Astrocyte (in vitro differentiated cells and primary cell): ENCODE results near the gene UVRAG. TPM values are rescaled to one million over a fixed set of nuclear protein-coding genes. Genes with fewer than 3 reads are reported as not detected.

ENCODE experiments used
- DNase-seq: peaks from one replicate; pipeline ENCODE4 v3.0.0-alpha.2; 2010; ENCODE audit warnings: low read depth
- FAIRE-seq: peaks from 2 replicates; lab custom pipeline; 2011; peaks lifted over from hg19 to GRCh38; lab: Jason Lieb, UNC
- H2AFZ ChIP-seq: 2 replicates; pipeline ENCODE4 v1.6.0; 2012; ENCODE audit warnings: low read depth, low read length, inconsistent platforms
- H3K27ac ChIP-seq: 2 replicates; pipeline ENCODE4 v1.5.1; 2011; ENCODE audit warnings: low read depth, low read length, inconsistent platforms
- H3K27me3 ChIP-seq: 2 replicates; pipeline ENCODE4 v1.6.0; 2011; ENCODE audit warnings: low read length, inconsistent platforms; ENCODE audit not compliant: insufficient read depth
- H3K36me3 ChIP-seq: 2 replicates; pipeline ENCODE4 v1.5.1; 2011; ENCODE audit warnings: low read length, inconsistent platforms; ENCODE audit not compliant: insufficient read depth
- H3K4me1 ChIP-seq: 2 replicates; pipeline ENCODE4 v1.5.1; 2011; ENCODE audit warnings: low read length, inconsistent platforms; ENCODE audit not compliant: insufficient read depth
- H3K4me2 ChIP-seq: 2 replicates; pipeline ENCODE4 v1.6.0; 2012; ENCODE audit warnings: low read length, inconsistent platforms
- H3K4me3 ChIP-seq: 2 replicates; pipeline ENCODE4 v1.5.1; 2011; ENCODE audit warnings: low read depth, mild to moderate bottlenecking, low read length, inconsistent platforms; ENCODE audit not compliant: insufficient read depth
- H3K79me2 ChIP-seq: 2 replicates; pipeline ENCODE4 v1.6.0; 2012; ENCODE audit warnings: mild to moderate bottlenecking, low read length, inconsistent platforms; ENCODE audit not compliant: insufficient read depth
- H3K9ac ChIP-seq: 2 replicates; pipeline ENCODE4 v1.6.0; 2012; ENCODE audit warnings: mild to moderate bottlenecking, low read length, inconsistent platforms
- H3K9me3 ChIP-seq: 2 replicates; pipeline ENCODE4 v1.5.1; 2012; ENCODE audit warnings: low read depth, mild to moderate bottlenecking, low read length, inconsistent platforms; ENCODE audit not compliant: insufficient read depth
- H4K20me1 ChIP-seq: 2 replicates; pipeline ENCODE4 v1.6.0; 2012; ENCODE audit warnings: low read length, inconsistent platforms; ENCODE audit not compliant: insufficient read depth
- H3K27ac Mint-ChIP-seq: one replicate; pipeline ENCODE4 v1.8.0; 2021; ENCODE audit warnings: mild to moderate bottlenecking, mixed read lengths; ENCODE audit not compliant: unreplicated experiment
- H3K27me3 Mint-ChIP-seq: one replicate; pipeline ENCODE4 v1.8.0; 2021; ENCODE audit warnings: low read depth, mixed read lengths; ENCODE audit not compliant: unreplicated experiment
- H3K36me3 Mint-ChIP-seq: one replicate; pipeline ENCODE4 v1.8.0; 2021; ENCODE audit warnings: low read depth, mixed read lengths; ENCODE audit not compliant: unreplicated experiment
- H3K4me1 Mint-ChIP-seq: one replicate; pipeline ENCODE4 v1.8.0; 2021; ENCODE audit warnings: low read depth, mixed read lengths; ENCODE audit not compliant: unreplicated experiment
- H3K4me3 Mint-ChIP-seq: one replicate; pipeline ENCODE4 v1.8.0; 2021; ENCODE audit warnings: mild to moderate bottlenecking, moderate library complexity, mixed read lengths; ENCODE audit not compliant: unreplicated experiment
- H3K9me3 Mint-ChIP-seq: one replicate; pipeline ENCODE4 v1.8.0; 2021; ENCODE audit warnings: mild to moderate bottlenecking, mixed read lengths; ENCODE audit not compliant: unreplicated experiment
- EZH2 ChIP-seq: IDR thresholded peaks from 2 replicates; pipeline ENCODE4 v1.6.1; 2012; ENCODE audit warnings: mild to moderate bottlenecking, low read length, inconsistent platforms; ENCODE audit not compliant: insufficient read depth
- total RNA-seq: library from RNA; stranded (reverse); gene quantifications from 2 replicates; pipeline ENCODE4 v1.2.1, GENCODE V29; 2021
- TF ChIP-seq, protein P1 (sequence below): IDR thresholded peaks from 2 replicates; pipeline ENCODE4 v1.5.1; 2011; ENCODE audit warnings: low read depth, mild to moderate bottlenecking, inconsistent platforms, low read length, moderate library complexity; ENCODE audit not compliant: insufficient read depth

UVRAG gene
- total RNA-seq, 1 donor from 2014 or later: 15.3 TPM

DNA sequence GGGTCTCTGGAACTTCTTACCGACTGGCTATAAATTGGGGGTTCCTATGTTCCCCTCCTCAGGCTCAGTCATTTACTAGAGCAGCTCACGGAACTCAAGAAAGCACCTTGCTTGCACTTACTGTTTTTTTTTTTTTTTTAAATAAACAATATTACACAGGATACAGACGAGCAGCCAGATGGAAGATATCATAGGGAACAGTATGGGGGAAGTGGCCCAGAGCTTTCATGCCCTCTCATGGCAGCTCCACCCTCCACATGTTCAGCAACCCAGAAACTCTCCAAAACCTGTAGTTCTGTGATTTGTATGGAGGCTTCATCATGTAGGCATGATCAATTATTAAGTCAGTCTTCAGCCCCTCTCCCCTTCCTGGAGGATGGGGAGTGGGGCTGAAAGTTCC is 7.5 kb downstream of the UVRAG start:
- Mint-ChIP-seq H3K4me3 (no peak overlapping the region), H3K27me3 (no peaks in the 10 kb centered on the region), H3K27ac (no peak overlapping the region), H3K9me3 (no peaks in the 10 kb centered on the region), H3K36me3 (peaks cover 2% of the 10 kb centered on the region), H3K4me1 (peaks cover 11% of the 10 kb centered on the region)
- Histone ChIP-seq H3K9ac (no peak overlapping the region), H4K20me1 (peaks cover 22% of the 10 kb centered on the region), H3K4me3 (no peak overlapping the region), H3K4me2 (no peak overlapping the region), H3K36me3 (no peaks in the 10 kb centered on the region), H3K79me2 (peaks cover 47% of the 10 kb centered on the region), H3K27ac (no peak overlapping the region), H3K4me1 (no peaks in the 10 kb centered on the region), H3K9me3 (no peaks in the 10 kb centered on the region), H2AFZ (no peak overlapping the region), H3K27me3 (no peaks in the 10 kb centered on the region)
- no peak for FAIRE-seq
- no peak for DNase-seq
- TF ChIP-seq, protein P1, sequence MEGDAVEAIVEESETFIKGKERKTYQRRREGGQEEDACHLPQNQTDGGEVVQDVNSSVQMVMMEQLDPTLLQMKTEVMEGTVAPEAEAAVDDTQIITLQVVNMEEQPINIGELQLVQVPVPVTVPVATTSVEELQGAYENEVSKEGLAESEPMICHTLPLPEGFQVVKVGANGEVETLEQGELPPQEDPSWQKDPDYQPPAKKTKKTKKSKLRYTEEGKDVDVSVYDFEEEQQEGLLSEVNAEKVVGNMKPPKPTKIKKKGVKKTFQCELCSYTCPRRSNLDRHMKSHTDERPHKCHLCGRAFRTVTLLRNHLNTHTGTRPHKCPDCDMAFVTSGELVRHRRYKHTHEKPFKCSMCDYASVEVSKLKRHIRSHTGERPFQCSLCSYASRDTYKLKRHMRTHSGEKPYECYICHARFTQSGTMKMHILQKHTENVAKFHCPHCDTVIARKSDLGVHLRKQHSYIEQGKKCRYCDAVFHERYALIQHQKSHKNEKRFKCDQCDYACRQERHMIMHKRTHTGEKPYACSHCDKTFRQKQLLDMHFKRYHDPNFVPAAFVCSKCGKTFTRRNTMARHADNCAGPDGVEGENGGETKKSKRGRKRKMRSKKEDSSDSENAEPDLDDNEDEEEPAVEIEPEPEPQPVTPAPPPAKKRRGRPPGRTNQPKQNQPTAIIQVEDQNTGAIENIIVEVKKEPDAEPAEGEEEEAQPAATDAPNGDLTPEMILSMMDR: no peak
- TF ChIP-seq EZH2: no peak

DNA sequence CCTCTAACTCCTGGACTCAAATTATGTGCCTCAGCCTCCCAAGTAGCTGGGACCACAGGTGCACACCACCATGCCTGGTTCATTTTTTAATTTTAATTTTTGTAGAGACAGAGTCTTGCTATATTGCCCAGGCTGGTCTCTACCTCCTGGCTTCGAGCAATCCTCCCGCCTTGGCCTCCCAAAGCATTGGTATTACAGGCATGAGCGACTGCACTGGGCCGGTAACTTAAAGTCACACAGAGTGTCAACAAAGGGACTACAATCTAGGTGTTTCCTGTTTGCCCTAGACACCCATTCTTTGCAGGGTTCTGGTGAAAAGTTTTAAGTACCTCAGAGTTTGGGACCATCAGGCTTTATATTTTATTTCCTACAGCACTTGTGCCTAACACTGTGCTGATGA is 8.4 kb downstream of the UVRAG start:
- no peaks in the 10 kb centered on the region for H3K9me3 ChIP-seq
- TF ChIP-seq, protein P1: no peak
- no peak for TF ChIP-seq EZH2
- no peaks in the 10 kb centered on the region for H3K9me3 Mint-ChIP-seq
- H3K27ac ChIP-seq: no peak overlapping the region
- H3K79me2 ChIP-seq: peaks cover 43% of the 10 kb centered on the region
- H3K4me2 ChIP-seq: no peak overlapping the region
- no peak overlapping the region for H3K4me3 Mint-ChIP-seq
- no peak overlapping the region for H3K9ac ChIP-seq
- peaks cover 2% of the 10 kb centered on the region for H3K36me3 Mint-ChIP-seq
- no peaks in the 10 kb centered on the region for H3K27me3 Mint-ChIP-seq
- H3K4me1 ChIP-seq: no peaks in the 10 kb centered on the region
- no peak overlapping the region for H3K4me3 ChIP-seq
- H3K27ac Mint-ChIP-seq: no peak overlapping the region
- peaks cover 22% of the 10 kb centered on the region for H4K20me1 ChIP-seq
- H3K4me1 Mint-ChIP-seq: peaks cover 13% of the 10 kb centered on the region
- H3K36me3 ChIP-seq: no peaks in the 10 kb centered on the region
- H3K27me3 ChIP-seq: no peaks in the 10 kb centered on the region
- FAIRE-seq: no peak
- no peak overlapping the region for H2AFZ ChIP-seq
- no peak for DNase-seq

DNA sequence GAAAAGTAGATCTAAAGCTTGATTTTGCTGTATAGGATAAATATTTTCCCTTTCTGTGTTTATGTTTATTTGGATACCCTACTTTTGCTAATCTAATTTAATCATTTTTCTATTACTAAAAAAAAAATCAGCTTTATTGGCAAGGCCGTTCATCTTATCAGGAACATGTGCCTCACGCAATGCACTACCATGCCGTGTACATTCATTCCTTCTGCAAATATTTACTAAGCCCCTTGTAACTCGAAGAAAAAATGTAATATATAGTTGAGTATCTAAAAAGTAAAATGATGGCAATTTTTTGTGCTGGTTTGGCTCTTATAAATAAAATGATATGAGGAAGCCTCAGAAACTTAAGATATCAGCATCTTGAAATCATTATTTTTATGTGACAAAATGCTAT is 8.9 kb downstream of the UVRAG start:
- H3K27me3 Mint-ChIP-seq: no peaks in the 10 kb centered on the region
- no peaks in the 10 kb centered on the region for H3K4me1 ChIP-seq
- no peak overlapping the region for H3K27ac ChIP-seq
- H3K4me1 Mint-ChIP-seq: peaks cover 13% of the 10 kb centered on the region
- H2AFZ ChIP-seq: no peak overlapping the region
- H3K9ac ChIP-seq: no peak overlapping the region
- peaks cover 40% of the 10 kb centered on the region for H3K79me2 ChIP-seq
- H3K4me3 Mint-ChIP-seq: no peak overlapping the region
- TF ChIP-seq EZH2: no peak
- TF ChIP-seq, protein P1: no peak
- H3K36me3 ChIP-seq: no peaks in the 10 kb centered on the region
- no peaks in the 10 kb centered on the region for H3K9me3 ChIP-seq
- no peak overlapping the region for H3K27ac Mint-ChIP-seq
- no peaks in the 10 kb centered on the region for H3K27me3 ChIP-seq
- no peak overlapping the region for H3K4me2 ChIP-seq
- H3K36me3 Mint-ChIP-seq: peaks cover 2% of the 10 kb centered on the region
- H4K20me1 ChIP-seq: peaks cover 21% of the 10 kb centered on the region
- H3K9me3 Mint-ChIP-seq: no peaks in the 10 kb centered on the region
- FAIRE-seq: no peak
- no peak overlapping the region for H3K4me3 ChIP-seq
- DNase-seq: no peak
